Measurements from ENCODE around the gene ELK1.

The ELK1 gene

GRCh38 chrX:47595716-47596251 lies 54.6 kb downstream of the ELK1 start:
- H3K4me3 ChIP-seq (replicated peaks; ENCODE audit: low read depth, low read length): no peak overlapping the region
- no peak for TF ChIP-seq CTCF (IDR thresholded peaks at IDR 0.05; ENCODE audit: insufficient read depth, low read length, poor library complexity, severe bottlenecking)
- H3K36me3 ChIP-seq (ENCODE audit: control insufficient read depth, insufficient read depth, low read length): no peaks in the 10 kb centered on the region
- no peaks in the 10 kb centered on the region for H3K27me3 ChIP-seq (replicated peaks; ENCODE audit: control insufficient read depth, insufficient read depth, low read length)
- DNase-seq (ENCODE audit: extremely low read depth, insufficient read length): no peak

GRCh38 chrX:47593522-47593921 lies 56.8 kb downstream of the ELK1 start:
- Histone ChIP-seq H3K4me3 (replicated peaks; ENCODE audit: low read depth, low read length) (no peak overlapping the region), H3K27me3 (replicated peaks; ENCODE audit: control insufficient read depth, insufficient read depth, low read length) (no peaks in the 10 kb centered on the region), H3K36me3 (ENCODE audit: control insufficient read depth, insufficient read depth, low read length) (no peaks in the 10 kb centered on the region)
- DNase-seq (ENCODE audit: extremely low read depth, insufficient read length): no peak
- no peak for TF ChIP-seq CTCF (IDR thresholded peaks at IDR 0.05; ENCODE audit: insufficient read depth, low read length, poor library complexity, severe bottlenecking)

- TF ChIP-seq CTCF (IDR thresholded peaks at IDR 0.05; ENCODE audit: insufficient read depth, low read length, poor library complexity, severe bottlenecking): no peak
Observed at GRCh38 chrX:47590984-47591383, 59.4 kb downstream of the ELK1 start.

GRCh38 chrX:47587906-47588735 lies 62.2 kb downstream of the ELK1 start:
- H3K36me3 ChIP-seq (ENCODE audit: control insufficient read depth, insufficient read depth, low read length): peaks cover 2% of the 10 kb centered on the region; the same call in 1 of the 2 replicates
- H3K4me3 ChIP-seq (replicated peaks; ENCODE audit: low read depth, low read length): no peak overlapping the region
- DNase-seq (ENCODE audit: extremely low read depth, insufficient read length): no peak
- no peak for TF ChIP-seq CTCF (IDR thresholded peaks at IDR 0.05; ENCODE audit: insufficient read depth, low read length, poor library complexity, severe bottlenecking)
- no peaks in the 10 kb centered on the region; the same call in 1 of the 2 replicates for H3K27me3 ChIP-seq (replicated peaks; ENCODE audit: control insufficient read depth, insufficient read depth, low read length)

More at GRCh38 chrX:47590984-47591383, 59.4 kb downstream of the ELK1 start:
- Histone ChIP-seq H3K36me3 (ENCODE audit: control insufficient read depth, insufficient read depth, low read length) (peaks cover 2% of the 10 kb centered on the region; the same call in 1 of the 2 replicates), H3K27me3 (replicated peaks; ENCODE audit: control insufficient read depth, insufficient read depth, low read length) (no peaks in the 10 kb centered on the region; the same call in 1 of the 2 replicates), H3K4me3 (replicated peaks; ENCODE audit: low read depth, low read length) (no peak overlapping the region)
- no peak for DNase-seq (ENCODE audit: extremely low read depth, insufficient read length)

GRCh38 chrX:47587091-47587891 lies 63.1 kb downstream of the ELK1 start:
- Histone ChIP-seq H3K4me3 (replicated peaks; ENCODE audit: low read depth, low read length) (no peak overlapping the region), H3K27me3 (replicated peaks; ENCODE audit: control insufficient read depth, insufficient read depth, low read length) (no peaks in the 10 kb centered on the region; the same call in 1 of the 2 replicates), H3K36me3 (ENCODE audit: control insufficient read depth, insufficient read depth, low read length) (peaks cover 2% of the 10 kb centered on the region; the same call in 1 of the 2 replicates)
- no peak for TF ChIP-seq CTCF (IDR thresholded peaks at IDR 0.05; ENCODE audit: insufficient read depth, low read length, poor library complexity, severe bottlenecking)
- no peak for DNase-seq (ENCODE audit: extremely low read depth, insufficient read length)
